Rectal smooth muscle tissue (tissue), 1 donor: ENCODE measurements around the gene CFAP20DC.
"Not testable (repeated sequence)": the region's sequence is repeated elsewhere in the genome, so short reads cannot be mapped to it uniquely, and the experiment has no call there.

Source experiments
- H3K27ac ChIP-seq: one replicate; pipeline ENCODE4 v1.7.0; 2013; ENCODE audit warnings: low read depth, low read length, inconsistent platforms
- H3K27me3 ChIP-seq: one replicate; pipeline ENCODE4 v1.7.0; 2013; ENCODE audit warnings: low read length; ENCODE audit not compliant: control insufficient read depth, insufficient read depth
- H3K36me3 ChIP-seq: one replicate; pipeline ENCODE4 v1.7.0; 2013; ENCODE audit warnings: low read length; ENCODE audit not compliant: control insufficient read depth, insufficient read depth
- H3K4me1 ChIP-seq: one replicate; pipeline ENCODE4 v1.7.0; 2013; ENCODE audit warnings: low read length; ENCODE audit not compliant: control insufficient read depth, insufficient read depth
- H3K4me3 ChIP-seq: one replicate; pipeline ENCODE4 v1.7.0; 2013; ENCODE audit warnings: low read length
- H3K9ac ChIP-seq: one replicate; pipeline ENCODE4 v1.7.0; 2013; ENCODE audit warnings: low read length

CFAP20DC gene

GRCh38 chr3:59049671-59050331 lies at the start of gene CFAP20DC:
Gene CFAP20DC (minus strand): TSS chr3:59050025. CDS start chr3:59049631, 394 bp downstream.
- Histone ChIP-seq H3K4me3 (peak within 1 kb of the TSS; percentile 60), H3K9ac (no peak within 1 kb of the TSS), H3K4me1 (no peaks in the 10 kb centered on the region), H3K27ac (no peak within 1 kb of the TSS), H3K36me3 (no peaks in the 10 kb centered on the region), H3K27me3 (no peaks in the 10 kb centered on the region)

- not testable (repeated sequence) for H3K4me1 ChIP-seq, H3K27me3 ChIP-seq, H3K4me3 ChIP-seq, H3K9ac ChIP-seq, H3K36me3 ChIP-seq, H3K27ac ChIP-seq
Measured at GRCh38 chr3:59098516-59098915, 48.7 kb upstream of the CFAP20DC start.

DNA sequence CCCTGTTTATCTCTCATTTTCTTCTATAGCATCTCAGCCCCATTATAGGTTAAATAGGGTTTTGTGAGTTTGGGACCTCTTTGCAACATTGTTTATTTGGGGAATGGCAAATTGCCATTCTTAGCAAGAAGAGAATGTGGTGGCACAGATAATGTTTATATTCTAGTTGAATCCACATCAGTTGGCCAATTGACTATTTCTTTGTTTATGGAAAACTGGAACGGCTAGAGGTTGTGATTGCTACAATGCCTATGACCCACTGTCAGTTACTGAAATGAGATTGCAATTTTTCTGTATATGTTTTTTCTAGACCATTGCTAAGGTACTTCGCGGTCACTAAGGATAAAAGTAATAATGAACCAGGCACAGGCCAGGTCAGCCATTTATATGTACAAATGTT lies 44.6 kb upstream of the CFAP20DC start:
- H3K27ac ChIP-seq = no peak overlapping the region
- H3K4me1 ChIP-seq = no peaks in the 10 kb centered on the region
- H3K27me3 ChIP-seq = no peaks in the 10 kb centered on the region
- no peaks in the 10 kb centered on the region for H3K36me3 ChIP-seq
- no peak overlapping the region for H3K4me3 ChIP-seq
- H3K9ac ChIP-seq = no peak overlapping the region

DNA sequence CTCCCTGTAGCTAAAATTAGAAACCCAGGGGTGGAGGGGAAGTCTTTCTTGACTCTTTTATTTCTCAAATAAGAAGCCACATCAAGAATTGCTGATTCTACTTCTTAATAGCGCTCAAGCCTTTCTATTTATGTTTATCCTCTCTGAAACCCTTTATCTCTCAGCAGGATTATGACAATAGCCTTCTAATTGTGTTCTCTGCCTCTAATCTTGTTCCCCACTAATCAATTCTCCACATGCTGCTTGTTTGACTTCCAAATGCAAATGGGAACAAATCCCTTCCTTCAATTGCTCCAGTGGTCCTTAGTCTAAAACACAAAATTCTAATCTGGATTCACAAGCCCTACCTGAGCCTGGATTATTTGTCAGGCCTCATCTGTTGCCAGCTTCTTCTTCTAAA lies 43.7 kb upstream of the CFAP20DC start:
- Histone ChIP-seq H3K4me1 (no peaks in the 10 kb centered on the region), H3K27me3 (no peaks in the 10 kb centered on the region), H3K36me3 (no peaks in the 10 kb centered on the region), H3K27ac (no peak overlapping the region), H3K9ac (no peak overlapping the region), H3K4me3 (no peak overlapping the region)

DNA sequence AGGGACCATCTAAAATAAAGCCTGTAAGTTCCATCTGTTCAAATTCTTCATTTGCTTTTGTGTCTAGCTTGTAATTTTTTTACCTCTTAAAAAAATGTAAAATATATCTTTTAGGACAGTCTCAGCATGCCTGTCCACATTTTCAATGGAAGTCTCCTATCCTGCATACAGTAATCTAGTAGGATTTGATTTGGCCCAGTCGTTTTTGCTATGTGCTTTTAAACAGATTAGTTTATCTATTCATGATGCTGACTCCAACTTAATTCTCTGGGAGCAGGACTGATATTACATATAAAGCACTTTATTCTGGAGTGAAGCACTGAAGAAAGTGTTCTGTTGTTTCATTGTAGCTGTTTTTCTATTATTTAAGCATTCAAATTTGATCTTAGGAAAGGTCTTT lies 38.9 kb upstream of the CFAP20DC start:
- Histone ChIP-seq H3K9ac (no peak overlapping the region), H3K27ac (no peak overlapping the region), H3K36me3 (no peaks in the 10 kb centered on the region), H3K27me3 (no peaks in the 10 kb centered on the region), H3K4me1 (no peaks in the 10 kb centered on the region), H3K4me3 (no peak overlapping the region)

DNA sequence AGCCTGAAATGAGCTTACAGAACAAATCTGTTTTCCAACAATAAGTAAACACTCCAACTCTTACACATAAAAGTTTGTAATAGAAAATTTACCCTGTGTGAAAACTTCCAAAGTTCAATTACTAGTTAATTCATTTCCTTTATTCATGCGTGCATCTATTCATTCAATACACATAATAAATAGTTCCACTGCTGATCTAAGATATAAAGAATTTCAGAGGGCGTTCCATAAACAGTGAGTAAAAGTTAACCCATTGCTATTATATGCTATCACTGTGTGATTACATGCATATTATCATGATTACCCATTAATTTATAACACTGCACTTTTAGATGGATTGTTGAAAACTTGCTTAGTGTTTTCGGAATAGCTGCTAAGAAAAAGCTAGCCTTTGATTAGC lies 36.2 kb upstream of the CFAP20DC start:
- H3K9ac ChIP-seq = no peak overlapping the region
- no peaks in the 10 kb centered on the region for H3K4me1 ChIP-seq
- H3K36me3 ChIP-seq = no peaks in the 10 kb centered on the region
- H3K4me3 ChIP-seq = no peak overlapping the region
- H3K27ac ChIP-seq = no peak overlapping the region
- no peaks in the 10 kb centered on the region for H3K27me3 ChIP-seq

DNA sequence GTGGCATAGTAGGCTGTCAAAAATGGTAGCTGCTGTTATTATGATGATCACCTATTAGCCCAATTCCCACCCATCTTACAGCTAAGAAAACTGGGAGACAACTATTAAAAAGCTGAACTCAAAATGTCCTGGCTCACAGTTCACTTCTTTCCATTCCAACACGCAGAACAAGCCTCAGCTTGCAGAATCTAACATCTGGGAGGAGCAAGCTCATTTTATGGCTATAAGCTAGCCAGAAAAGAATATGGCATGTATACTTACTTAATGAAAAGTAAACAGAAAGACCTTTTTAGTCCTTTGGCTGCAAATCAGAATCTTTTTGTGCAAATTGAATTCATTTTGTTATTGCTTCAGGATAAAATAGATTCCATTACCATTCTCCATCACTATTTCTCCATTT lies 34.8 kb upstream of the CFAP20DC start:
- no peaks in the 10 kb centered on the region for H3K27me3 ChIP-seq
- H3K4me3 ChIP-seq = no peak overlapping the region
- H3K27ac ChIP-seq = no peak overlapping the region
- no peak overlapping the region for H3K9ac ChIP-seq
- no peaks in the 10 kb centered on the region for H3K4me1 ChIP-seq
- H3K36me3 ChIP-seq = no peaks in the 10 kb centered on the region

DNA sequence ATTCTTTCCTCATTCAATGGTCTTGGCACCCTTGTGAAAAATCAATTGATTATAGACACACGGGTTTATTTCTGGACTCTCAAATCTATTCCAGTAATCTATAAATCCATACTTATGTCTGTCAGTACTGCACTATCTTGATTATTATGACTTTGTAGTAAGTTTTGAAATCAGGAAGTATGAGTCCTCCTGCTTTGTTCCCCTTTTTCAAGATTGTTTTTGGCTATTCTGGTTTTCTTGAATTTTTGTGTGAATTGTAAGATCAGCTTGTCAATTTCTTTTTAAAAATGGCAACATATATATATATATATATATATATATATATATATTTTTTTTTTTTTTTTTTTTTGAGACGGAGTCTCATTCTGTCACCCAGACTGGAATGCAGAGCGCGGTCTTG lies 32.3 kb upstream of the CFAP20DC start:
- Histone ChIP-seq H3K27me3 (no peaks in the 10 kb centered on the region), H3K9ac (no peak overlapping the region), H3K27ac (no peak overlapping the region), H3K4me1 (no peaks in the 10 kb centered on the region), H3K36me3 (no peaks in the 10 kb centered on the region), H3K4me3 (no peak overlapping the region)

DNA sequence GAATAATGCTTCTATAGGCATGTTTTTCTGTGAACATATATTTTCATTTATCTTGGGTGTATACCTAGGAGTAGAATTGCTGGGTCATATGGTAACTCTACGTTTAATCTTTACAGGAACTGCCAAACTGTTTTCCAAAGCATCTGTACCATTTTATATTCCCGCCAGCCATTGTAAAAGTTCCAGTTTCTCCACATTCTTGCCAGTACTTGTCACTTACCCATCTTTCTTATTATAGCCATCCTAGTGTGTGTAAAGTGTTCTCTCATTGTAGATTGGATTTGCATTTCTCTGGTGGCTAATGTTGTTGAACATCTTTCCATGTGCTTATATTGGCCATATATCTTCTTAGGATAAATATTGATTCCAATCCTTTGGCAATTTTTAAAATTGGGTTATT lies 31.2 kb upstream of the CFAP20DC start:
- no peak overlapping the region for H3K27ac ChIP-seq
- H3K27me3 ChIP-seq = no peaks in the 10 kb centered on the region
- H3K36me3 ChIP-seq = no peaks in the 10 kb centered on the region
- no peak overlapping the region for H3K9ac ChIP-seq
- H3K4me1 ChIP-seq = no peaks in the 10 kb centered on the region
- no peak overlapping the region for H3K4me3 ChIP-seq

DNA sequence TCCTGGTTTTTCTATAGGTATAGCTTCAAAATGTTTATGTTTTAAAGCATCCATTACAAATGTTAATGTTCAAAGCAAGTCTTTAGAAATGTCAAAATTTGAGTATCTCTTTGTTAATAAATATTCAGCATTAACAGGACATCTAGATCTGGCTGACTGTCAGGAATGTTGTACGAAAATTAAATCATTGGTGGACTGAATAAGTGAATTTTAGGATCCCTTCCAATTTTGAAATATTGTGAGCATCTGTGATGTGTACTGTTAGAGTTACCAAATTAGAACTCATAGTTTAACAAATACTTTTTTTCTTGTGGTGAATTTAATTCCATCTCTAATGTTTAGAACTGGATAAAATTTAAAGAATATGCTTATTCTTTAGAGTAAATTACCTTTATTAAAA lies 30.1 kb upstream of the CFAP20DC start:
- Histone ChIP-seq H3K36me3 (no peaks in the 10 kb centered on the region), H3K4me3 (no peak overlapping the region), H3K27me3 (no peaks in the 10 kb centered on the region), H3K9ac (no peak overlapping the region), H3K4me1 (no peaks in the 10 kb centered on the region), H3K27ac (no peak overlapping the region)

DNA sequence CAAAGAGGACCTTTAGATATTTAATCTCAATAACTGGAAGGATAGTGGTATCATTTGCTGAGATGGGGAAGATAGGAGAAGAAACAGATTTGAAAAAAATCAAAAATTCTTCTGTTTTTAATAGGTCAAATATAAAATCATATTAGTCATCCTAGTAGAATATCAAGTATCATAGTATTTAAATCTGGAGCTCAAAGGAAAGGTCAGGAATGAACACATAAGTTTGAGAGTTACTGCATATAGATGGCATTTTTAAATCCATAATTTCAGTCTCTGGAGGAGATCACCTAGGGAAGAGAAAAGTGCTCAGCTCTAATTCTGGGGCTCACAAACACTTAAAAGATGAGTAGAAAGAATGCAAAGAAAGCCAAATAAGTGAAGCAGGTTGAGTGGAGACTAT lies 24.9 kb upstream of the CFAP20DC start:
- H3K4me3 ChIP-seq = no peak overlapping the region
- no peaks in the 10 kb centered on the region for H3K27me3 ChIP-seq
- no peaks in the 10 kb centered on the region for H3K4me1 ChIP-seq
- H3K36me3 ChIP-seq = no peaks in the 10 kb centered on the region
- H3K9ac ChIP-seq = no peak overlapping the region
- no peak overlapping the region for H3K27ac ChIP-seq

DNA sequence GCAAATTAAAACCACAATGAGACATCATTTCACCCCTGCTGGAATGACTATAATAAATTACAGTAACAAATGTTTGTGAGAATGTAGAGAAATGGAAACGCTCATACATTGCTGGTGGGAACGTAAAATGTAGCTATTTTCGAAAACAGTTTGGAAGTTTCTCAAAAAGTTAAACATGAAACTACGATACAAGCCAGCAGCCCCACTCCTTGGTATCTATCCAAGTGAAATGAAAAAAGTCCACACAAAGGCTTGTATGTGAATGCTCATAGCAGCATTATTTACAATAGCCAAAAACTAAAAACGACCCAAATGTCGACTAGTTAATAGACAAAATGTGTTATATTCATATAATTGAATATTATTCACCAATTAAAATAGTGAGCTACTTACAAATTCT lies 22.9 kb upstream of the CFAP20DC start:
- Histone ChIP-seq H3K4me1 (no peaks in the 10 kb centered on the region), H3K4me3 (no peak overlapping the region), H3K27ac (no peak overlapping the region), H3K27me3 (no peaks in the 10 kb centered on the region), H3K36me3 (no peaks in the 10 kb centered on the region), H3K9ac (no peak overlapping the region)

DNA sequence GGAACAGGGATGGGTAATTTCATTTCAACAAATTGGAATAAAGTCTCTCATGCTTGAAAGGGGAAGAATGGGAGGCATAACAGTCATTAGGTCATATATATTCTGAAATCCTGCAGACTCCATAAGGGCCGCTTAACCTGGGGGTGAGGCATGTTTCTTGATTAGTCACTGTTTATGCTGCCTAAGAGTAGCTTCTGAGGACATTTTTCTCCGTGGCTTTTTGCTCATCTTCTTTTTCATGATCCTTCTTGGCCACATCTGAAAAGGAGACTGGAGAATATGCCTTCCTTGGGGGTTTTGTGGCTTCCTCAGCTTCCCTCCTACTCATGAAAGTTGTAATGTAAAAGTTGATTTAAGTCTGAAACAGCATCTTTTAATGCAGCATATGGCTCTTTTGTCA lies 20.0 kb upstream of the CFAP20DC start:
- Histone ChIP-seq H3K4me1 (no peaks in the 10 kb centered on the region), H3K27me3 (no peaks in the 10 kb centered on the region), H3K4me3 (no peak overlapping the region), H3K9ac (no peak overlapping the region), H3K27ac (no peak overlapping the region), H3K36me3 (no peaks in the 10 kb centered on the region)
